Activated CD8-positive, alpha-beta T cell treated with anti-CD3 and anti-CD28 coated beads for 36 hours (primary cell): Measurements from ENCODE around the gene MED29. TPM values are rescaled to one million over a fixed set of nuclear protein-coding genes. Genes with fewer than 3 reads are reported as not detected.

Experiments used
- microRNA-seq: library from miRNA; unstranded; fragments of <30 nt; microRNA quantifications from one replicate; pipeline ENCODE4 v1.2.0, GENCODE V29; 2022; ENCODE audit warnings: borderline microRNAs expressed, borderline replicate concordance
- total RNA-seq, 2 experiments: library from RNA; stranded (reverse); gene quantifications; one replicate each; pipeline ENCODE4 v1.2.3, GENCODE V29; 2021

Gene MED29
- total RNA-seq, 2 experiments from 2014 or later, result 19.5 to 19.8 TPM

Small RNAs within 50 kb of the gene (microRNA-seq; reads per million reads assigned to microRNA genes)
- gene MIR4530, result not detected

Other genes with a start within 250 kb of the MED29 start
- gene NCCRP1, start 194.4 kb upstream of the MED29 start, total RNA-seq, result not detected
- not detected for gene SYCN, start 187.1 kb upstream of the MED29 start, total RNA-seq
- not detected for gene IFNL3, start 146.4 kb upstream of the MED29 start, total RNA-seq
- not detected for gene IFNL4, start 142.5 kb upstream of the MED29 start, total RNA-seq
- gene IFNL2, start 123.0 kb upstream of the MED29 start, total RNA-seq, result not detected
- not detected for gene IFNL1, start 95.0 kb upstream of the MED29 start, total RNA-seq
- gene LRFN1, start 70.5 kb upstream of the MED29 start, total RNA-seq, result 1 to 10 TPM; 6.1 to 6.5 TPM
- gene GMFG, start 55.3 kb upstream of the MED29 start, total RNA-seq, result 100 to 1,000 TPM; 280 to 297 TPM
- gene SAMD4B, start 49.0 kb upstream of the MED29 start, total RNA-seq, result 10 to 100 TPM; 35.5 to 37.1 TPM
- gene PAF1, start 272 bp upstream of the MED29 start, total RNA-seq, result 10 to 100 TPM; 35.5 to 36.5 TPM
- gene ZFP36, start 15.5 kb downstream of the MED29 start, total RNA-seq, result 10 to 100 TPM; 74.6 to 80.3 TPM
- 10 to 100 TPM; 35.9 to 42.8 TPM for gene PLEKHG2, start 21.3 kb downstream of the MED29 start, total RNA-seq
- gene RPS16, start 44.6 kb downstream of the MED29 start, total RNA-seq, result 1,000 to 10,000 TPM; 3,249 to 3,324 TPM
- 100 to 1,000 TPM; 127 to 141 TPM for gene SUPT5H, start 54.2 kb downstream of the MED29 start, total RNA-seq
- gene TIMM50, start 89.5 kb downstream of the MED29 start, total RNA-seq, result 100 to 1,000 TPM; 108 to 114 TPM
- gene DLL3, start 107.6 kb downstream of the MED29 start, total RNA-seq, result 1 to 10 TPM; 1.3 to 1.6 TPM
- not detected for gene SELENOV, start 123.8 kb downstream of the MED29 start, total RNA-seq
- gene EID2B, start 141.5 kb downstream of the MED29 start, total RNA-seq, result 1 to 10 TPM; 3.0 TPM
- gene EID2, start 148.8 kb downstream of the MED29 start, total RNA-seq, result 10 to 100 TPM; 11.1 to 11.7 TPM
- gene LGALS13, start 211.1 kb downstream of the MED29 start, total RNA-seq, result not detected